Measurements from ENCODE around the gene NFIB.

NFIB gene

DNA sequence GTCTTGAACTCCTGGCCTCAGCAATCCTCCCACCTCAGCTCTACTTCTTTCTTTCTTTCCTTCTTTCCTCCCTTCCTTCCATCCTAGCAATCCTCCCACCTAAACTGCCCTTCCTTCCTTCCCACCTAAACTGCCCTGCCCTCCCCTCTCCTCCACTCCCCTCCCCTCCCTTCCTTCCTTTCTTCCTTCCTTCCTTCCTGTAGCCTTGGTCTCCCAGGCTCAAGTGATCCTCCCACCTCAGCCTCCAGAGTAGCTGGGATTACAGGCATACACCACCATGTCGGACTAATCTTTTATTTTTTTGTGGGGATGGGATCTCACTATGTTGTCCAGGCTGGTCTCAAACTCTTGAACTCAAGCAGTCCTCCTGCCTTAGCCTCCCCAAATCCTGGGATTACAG is 65.8 kb downstream of the NFIB start:
- TF ChIP-seq EZH2 (optimal IDR thresholded peaks at IDR 0.05; ENCODE audit: low read depth, low read length) (no peak), EZH2phosphoT487 (IDR thresholded peaks at IDR 0.05; ENCODE audit: low read length) (no peak)
- TF ChIP-seq, protein P1, sequence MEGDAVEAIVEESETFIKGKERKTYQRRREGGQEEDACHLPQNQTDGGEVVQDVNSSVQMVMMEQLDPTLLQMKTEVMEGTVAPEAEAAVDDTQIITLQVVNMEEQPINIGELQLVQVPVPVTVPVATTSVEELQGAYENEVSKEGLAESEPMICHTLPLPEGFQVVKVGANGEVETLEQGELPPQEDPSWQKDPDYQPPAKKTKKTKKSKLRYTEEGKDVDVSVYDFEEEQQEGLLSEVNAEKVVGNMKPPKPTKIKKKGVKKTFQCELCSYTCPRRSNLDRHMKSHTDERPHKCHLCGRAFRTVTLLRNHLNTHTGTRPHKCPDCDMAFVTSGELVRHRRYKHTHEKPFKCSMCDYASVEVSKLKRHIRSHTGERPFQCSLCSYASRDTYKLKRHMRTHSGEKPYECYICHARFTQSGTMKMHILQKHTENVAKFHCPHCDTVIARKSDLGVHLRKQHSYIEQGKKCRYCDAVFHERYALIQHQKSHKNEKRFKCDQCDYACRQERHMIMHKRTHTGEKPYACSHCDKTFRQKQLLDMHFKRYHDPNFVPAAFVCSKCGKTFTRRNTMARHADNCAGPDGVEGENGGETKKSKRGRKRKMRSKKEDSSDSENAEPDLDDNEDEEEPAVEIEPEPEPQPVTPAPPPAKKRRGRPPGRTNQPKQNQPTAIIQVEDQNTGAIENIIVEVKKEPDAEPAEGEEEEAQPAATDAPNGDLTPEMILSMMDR (IDR thresholded peaks at IDR 0.05; ENCODE audit: low read length) = no peak
- Histone ChIP-seq H4K20me1 (ENCODE audit: insufficient read depth, low read length) (no peaks in the 10 kb centered on the region), H3K27ac (ENCODE audit: low read length) (no peak overlapping the region), H2AFZ (ENCODE audit: low read length) (no peak overlapping the region), H3K4me2 (ENCODE audit: low read depth, low read length) (no peak overlapping the region), H3K27me3 (replicated peaks; ENCODE audit: insufficient read depth, low read length) (no peaks in the 10 kb centered on the region), H3K9me2 (replicated peaks; ENCODE audit: insufficient read depth, low read length) (no peaks in the 10 kb centered on the region), H3K9ac (ENCODE audit: low read length) (no peak overlapping the region), H3K79me2 (ENCODE audit: low read length) (no peaks in the 10 kb centered on the region), H3K36me3 (replicated peaks; ENCODE audit: insufficient read depth, low read length) (no peaks in the 10 kb centered on the region), H3K4me1 (ENCODE audit: low read length) (no peaks in the 10 kb centered on the region), H3K4me3 (ENCODE audit: low read length) (no peak overlapping the region), H3K9me3 (replicated peaks; ENCODE audit: insufficient read depth, low read length) (no peaks in the 10 kb centered on the region), H3F3A (ENCODE audit: insufficient read depth, low read length) (no peaks in the 10 kb centered on the region)
- no peak for DNase-seq

DNA sequence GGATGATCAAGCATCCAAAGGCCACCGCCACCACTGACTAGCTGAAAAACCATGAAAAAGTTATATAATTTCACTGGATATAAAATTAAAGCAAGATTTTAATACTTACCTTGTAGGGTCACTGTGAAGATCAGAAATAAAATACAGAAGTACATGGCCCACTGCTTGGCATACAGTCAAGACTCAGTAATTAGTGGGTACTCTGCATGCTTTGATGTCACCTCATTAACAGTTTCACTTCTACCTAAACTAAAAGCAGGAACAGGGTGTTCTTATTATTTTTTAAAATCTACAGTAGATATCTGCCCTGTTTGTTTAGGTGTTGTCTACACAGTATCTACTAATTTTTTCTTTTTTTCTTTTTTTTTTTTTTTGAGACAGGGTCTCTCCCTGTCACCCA is 66.4 kb downstream of the NFIB start:
- no peak overlapping the region for H2AFZ ChIP-seq (ENCODE audit: low read length)
- H3F3A ChIP-seq (ENCODE audit: insufficient read depth, low read length) = no peaks in the 10 kb centered on the region
- no peaks in the 10 kb centered on the region for H4K20me1 ChIP-seq (ENCODE audit: insufficient read depth, low read length)
- no peaks in the 10 kb centered on the region for H3K9me3 ChIP-seq (replicated peaks; ENCODE audit: insufficient read depth, low read length)
- H3K27ac ChIP-seq (ENCODE audit: low read length) = no peak overlapping the region
- TF ChIP-seq EZH2phosphoT487 (IDR thresholded peaks at IDR 0.05; ENCODE audit: low read length) = no peak
- TF ChIP-seq, protein P1 (IDR thresholded peaks at IDR 0.05; ENCODE audit: low read length) = no peak
- no peak for TF ChIP-seq EZH2 (optimal IDR thresholded peaks at IDR 0.05; ENCODE audit: low read depth, low read length)
- H3K27me3 ChIP-seq (replicated peaks; ENCODE audit: insufficient read depth, low read length) = no peaks in the 10 kb centered on the region
- DNase-seq = no peak
- no peak overlapping the region for H3K9ac ChIP-seq (ENCODE audit: low read length)
- no peak overlapping the region for H3K4me2 ChIP-seq (ENCODE audit: low read depth, low read length)
- no peaks in the 10 kb centered on the region for H3K9me2 ChIP-seq (replicated peaks; ENCODE audit: insufficient read depth, low read length)
- H3K4me3 ChIP-seq (ENCODE audit: low read length) = no peak overlapping the region
- no peaks in the 10 kb centered on the region for H3K79me2 ChIP-seq (ENCODE audit: low read length)
- H3K36me3 ChIP-seq (replicated peaks; ENCODE audit: insufficient read depth, low read length) = no peaks in the 10 kb centered on the region
- H3K4me1 ChIP-seq (ENCODE audit: low read length) = no peaks in the 10 kb centered on the region

DNA sequence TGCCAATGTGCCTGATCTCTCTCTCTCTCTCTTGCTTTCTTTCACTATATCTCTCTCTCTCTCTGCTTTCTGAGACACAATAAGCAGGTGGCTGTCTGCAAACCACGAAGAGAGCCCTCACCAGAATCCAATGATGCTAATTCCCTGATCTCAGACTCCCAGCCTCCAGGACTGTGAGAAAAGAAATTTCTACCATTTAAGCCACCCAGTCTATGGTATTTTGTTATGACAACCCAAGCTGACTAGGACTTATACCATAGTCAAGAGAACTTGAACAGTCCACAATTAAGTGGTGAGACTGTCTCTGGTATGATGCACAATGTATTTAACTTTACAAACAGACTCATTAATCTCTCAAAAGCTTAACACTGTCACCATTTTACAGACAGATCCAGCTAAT is 67.0 kb downstream of the NFIB start:
- TF ChIP-seq, protein P1 (IDR thresholded peaks at IDR 0.05; ENCODE audit: low read length) = no peak
- no peak for TF ChIP-seq EZH2 (optimal IDR thresholded peaks at IDR 0.05; ENCODE audit: low read depth, low read length)
- no peak for TF ChIP-seq EZH2phosphoT487 (IDR thresholded peaks at IDR 0.05; ENCODE audit: low read length)
- Histone ChIP-seq H3K9ac (ENCODE audit: low read length) (no peak overlapping the region), H3K27me3 (replicated peaks; ENCODE audit: insufficient read depth, low read length) (no peaks in the 10 kb centered on the region), H3K4me3 (ENCODE audit: low read length) (no peak overlapping the region), H3K9me3 (replicated peaks; ENCODE audit: insufficient read depth, low read length) (no peaks in the 10 kb centered on the region), H3K4me1 (ENCODE audit: low read length) (no peaks in the 10 kb centered on the region), H4K20me1 (ENCODE audit: insufficient read depth, low read length) (no peaks in the 10 kb centered on the region), H3K36me3 (replicated peaks; ENCODE audit: insufficient read depth, low read length) (no peaks in the 10 kb centered on the region), H3K27ac (ENCODE audit: low read length) (no peak overlapping the region), H3F3A (ENCODE audit: insufficient read depth, low read length) (no peaks in the 10 kb centered on the region), H2AFZ (ENCODE audit: low read length) (no peak overlapping the region), H3K79me2 (ENCODE audit: low read length) (no peaks in the 10 kb centered on the region), H3K4me2 (ENCODE audit: low read depth, low read length) (no peak overlapping the region), H3K9me2 (replicated peaks; ENCODE audit: insufficient read depth, low read length) (no peaks in the 10 kb centered on the region)
- no peak for DNase-seq
